RWPE2 (cell line): Measurements from ENCODE around the gene RORC.

ENCODE experiments used
- ATAC-seq: fragments of 200-7000 bp; cut with Tn5 transposase; 3 replicates; pipeline ENCODE4 v1.9.1; 2021; ENCODE audit warnings: low read depth
- DNase-seq: peaks from one replicate; pipeline ENCODE4 v3.0.0-alpha.2; 2020; ENCODE audit warnings: low spot score
- H3K27ac ChIP-seq: fragments of 450-650 bp; 2 replicates; pipeline ENCODE4 v1.5.1; 2017; ENCODE audit warnings: mild to moderate bottlenecking; ENCODE audit not compliant: poor library complexity, severe bottlenecking
- H3K27me3 ChIP-seq: fragments of 250-450 bp; sonication (Bioruptor Pico); 2 replicates; pipeline ENCODE4 v1.5.1; 2021; ENCODE audit warnings: mild to moderate bottlenecking, moderate library complexity; ENCODE audit not compliant: insufficient read depth, poor library complexity, severe bottlenecking
- H3K36me3 ChIP-seq: fragments of 250-450 bp; sonication (Bioruptor Pico); 2 replicates; pipeline ENCODE4 v1.5.1; 2020; ENCODE audit warnings: low read depth, mild to moderate bottlenecking, moderate library complexity
- H3K4me1 ChIP-seq: fragments of 250-450 bp; sonication (Bioruptor Pico); 2 replicates; pipeline ENCODE4 v1.5.1; 2021; ENCODE audit warnings: mild to moderate bottlenecking, moderate library complexity; ENCODE audit not compliant: insufficient read depth, poor library complexity, severe bottlenecking
- H3K4me3 ChIP-seq: fragments of 250-450 bp; sonication (Bioruptor Pico); 2 replicates; pipeline ENCODE4 v1.5.1; 2021; ENCODE audit warnings: mild to moderate bottlenecking, moderate library complexity; ENCODE audit not compliant: severe bottlenecking
- H3K9me3 ChIP-seq: fragments of 250-450 bp; sonication (Bioruptor Pico); 2 replicates; pipeline ENCODE4 v1.5.1; 2021; ENCODE audit warnings: mild to moderate bottlenecking, moderate library complexity; ENCODE audit not compliant: severe bottlenecking
- CTCF ChIP-seq: fragments of 450-650 bp; IDR thresholded peaks from one replicate; pipeline ENCODE4 v1.5.1; 2017; ENCODE audit warnings: mild to moderate bottlenecking, moderate library complexity; ENCODE audit not compliant: poor library complexity, severe bottlenecking

Gene RORC

GRCh38 chr1:151801310-151801820 lies 30.2 kb downstream of the RORC start:
- Histone ChIP-seq H3K36me3 (no peaks in the 10 kb centered on the region), H3K27me3 (no peaks in the 10 kb centered on the region), H3K9me3 (no peaks in the 10 kb centered on the region), H3K4me1 (no peaks in the 10 kb centered on the region), H3K27ac (no peak overlapping the region), H3K4me3 (no peak overlapping the region)
- no peak for DNase-seq
- no peak for TF ChIP-seq CTCF
- ATAC-seq, result no peak

- Histone ChIP-seq H3K4me1 (no peaks in the 10 kb centered on the region), H3K9me3 (no peaks in the 10 kb centered on the region), H3K27me3 (no peaks in the 10 kb centered on the region), H3K27ac (no peak overlapping the region), H3K36me3 (no peaks in the 10 kb centered on the region), H3K4me3 (no peak overlapping the region)
- DNase-seq, result no peak
- no peak for ATAC-seq
- TF ChIP-seq CTCF, result no peak
These were observed 30.8 kb downstream of the RORC start for GRCh38 chr1:151800830-151801229.

- TF ChIP-seq CTCF, result no peak
- ATAC-seq (no peak), DNase-seq (no peak)
- Histone ChIP-seq H3K27ac (no peak overlapping the region), H3K9me3 (no peaks in the 10 kb centered on the region), H3K36me3 (no peaks in the 10 kb centered on the region; the same call in 1 of the 2 replicates), H3K4me1 (no peaks in the 10 kb centered on the region), H3K27me3 (no peaks in the 10 kb centered on the region), H3K4me3 (no peak overlapping the region)
These were observed 32.2 kb downstream of the RORC start for GRCh38 chr1:151799179-151800022.

- no peaks in the 10 kb centered on the region; the same call in 1 of the 2 replicates for H3K36me3 ChIP-seq
- no peaks in the 10 kb centered on the region for H3K4me1 ChIP-seq
- H3K9me3 ChIP-seq, result no peaks in the 10 kb centered on the region
- no peak for TF ChIP-seq CTCF
- ATAC-seq, result no peak
- H3K27me3 ChIP-seq, result no peaks in the 10 kb centered on the region
- no peak overlapping the region for H3K4me3 ChIP-seq
- no peak for DNase-seq
- no peak overlapping the region for H3K27ac ChIP-seq
These were observed 33.0 kb downstream of the RORC start for GRCh38 chr1:151798571-151798970.
